ENCODE measurements around the gene ELMO3. TPM values are rescaled to one million over a fixed set of nuclear protein-coding genes. Genes with fewer than 3 reads are reported as not detected.
A peak's percentile ranks its signal among the peaks of the same experiment; 100 is the strongest.

ELMO3 gene
- total and polyA plus RNA-seq, 2 donors from 2014 or later = 24.2 to 33.1 TPM

DNA sequence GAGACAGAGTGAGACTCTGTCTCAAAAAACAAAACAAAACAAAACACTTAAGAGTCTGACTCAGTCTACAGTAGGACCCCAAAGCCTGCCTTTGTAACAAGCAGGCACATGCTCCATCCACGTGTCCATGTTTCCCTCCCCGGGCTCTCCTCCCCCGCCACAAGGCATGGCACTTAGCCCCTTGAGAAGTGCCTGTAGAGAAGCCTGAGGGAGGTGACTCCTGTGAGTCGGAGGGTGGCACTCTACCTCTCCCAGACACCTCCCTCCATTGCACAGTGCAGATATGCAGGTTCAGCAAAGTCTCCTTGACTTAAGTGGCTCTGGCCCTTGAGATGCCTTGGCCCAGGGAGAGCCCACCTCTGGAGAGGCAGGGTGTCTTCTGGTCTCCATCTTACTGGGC, 41.6 kb downstream of the ELMO3 start:
- Histone ChIP-seq H3K9ac (ENCODE audit: low read length in 3 of 3) (no peak overlapping the region), H3K4me1 (ENCODE audit: control insufficient read depth in 2 of 3, insufficient read depth in 2 of 3, low read depth in 1 of 3, low read length in 3 of 3) (peaks cover 0 to 24% (median 9%) of the 10 kb centered on the region in 3 donors), H3K9me3 (ENCODE audit: control insufficient read depth in 2 of 3, insufficient read depth in 1 of 3, low read length in 3 of 3) (no peaks in the 10 kb centered on the region), H3K36me3 (ENCODE audit: control insufficient read depth in 2 of 3, insufficient read depth in 3 of 3, low read length in 3 of 3) (peaks cover 0 to 29% (median 17%) of the 10 kb centered on the region in 3 donors), H3K4me3 (ENCODE audit: low read length in 3 of 3) (no peak overlapping the region), H3K27ac (ENCODE audit: low read depth in 2 of 2, low read length in 2 of 2) (peak overlapping the region in 1 of 2 donors; percentile 20), H3K27me3 (ENCODE audit: control insufficient read depth, insufficient read depth, low read length) (no peaks in the 10 kb centered on the region)
- intact Hi-C loops (cut with DNase I) = no loop called here
- FAIRE-seq (no peak), DNase-seq (peak in 1 of 5 donors; percentile 39)
- TF ChIP-seq, protein P1, sequence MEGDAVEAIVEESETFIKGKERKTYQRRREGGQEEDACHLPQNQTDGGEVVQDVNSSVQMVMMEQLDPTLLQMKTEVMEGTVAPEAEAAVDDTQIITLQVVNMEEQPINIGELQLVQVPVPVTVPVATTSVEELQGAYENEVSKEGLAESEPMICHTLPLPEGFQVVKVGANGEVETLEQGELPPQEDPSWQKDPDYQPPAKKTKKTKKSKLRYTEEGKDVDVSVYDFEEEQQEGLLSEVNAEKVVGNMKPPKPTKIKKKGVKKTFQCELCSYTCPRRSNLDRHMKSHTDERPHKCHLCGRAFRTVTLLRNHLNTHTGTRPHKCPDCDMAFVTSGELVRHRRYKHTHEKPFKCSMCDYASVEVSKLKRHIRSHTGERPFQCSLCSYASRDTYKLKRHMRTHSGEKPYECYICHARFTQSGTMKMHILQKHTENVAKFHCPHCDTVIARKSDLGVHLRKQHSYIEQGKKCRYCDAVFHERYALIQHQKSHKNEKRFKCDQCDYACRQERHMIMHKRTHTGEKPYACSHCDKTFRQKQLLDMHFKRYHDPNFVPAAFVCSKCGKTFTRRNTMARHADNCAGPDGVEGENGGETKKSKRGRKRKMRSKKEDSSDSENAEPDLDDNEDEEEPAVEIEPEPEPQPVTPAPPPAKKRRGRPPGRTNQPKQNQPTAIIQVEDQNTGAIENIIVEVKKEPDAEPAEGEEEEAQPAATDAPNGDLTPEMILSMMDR (IDR thresholded peaks at IDR 0.05; ENCODE audit: borderline replicate concordance, extremely low read depth, insufficient read depth) = no peak

DNA sequence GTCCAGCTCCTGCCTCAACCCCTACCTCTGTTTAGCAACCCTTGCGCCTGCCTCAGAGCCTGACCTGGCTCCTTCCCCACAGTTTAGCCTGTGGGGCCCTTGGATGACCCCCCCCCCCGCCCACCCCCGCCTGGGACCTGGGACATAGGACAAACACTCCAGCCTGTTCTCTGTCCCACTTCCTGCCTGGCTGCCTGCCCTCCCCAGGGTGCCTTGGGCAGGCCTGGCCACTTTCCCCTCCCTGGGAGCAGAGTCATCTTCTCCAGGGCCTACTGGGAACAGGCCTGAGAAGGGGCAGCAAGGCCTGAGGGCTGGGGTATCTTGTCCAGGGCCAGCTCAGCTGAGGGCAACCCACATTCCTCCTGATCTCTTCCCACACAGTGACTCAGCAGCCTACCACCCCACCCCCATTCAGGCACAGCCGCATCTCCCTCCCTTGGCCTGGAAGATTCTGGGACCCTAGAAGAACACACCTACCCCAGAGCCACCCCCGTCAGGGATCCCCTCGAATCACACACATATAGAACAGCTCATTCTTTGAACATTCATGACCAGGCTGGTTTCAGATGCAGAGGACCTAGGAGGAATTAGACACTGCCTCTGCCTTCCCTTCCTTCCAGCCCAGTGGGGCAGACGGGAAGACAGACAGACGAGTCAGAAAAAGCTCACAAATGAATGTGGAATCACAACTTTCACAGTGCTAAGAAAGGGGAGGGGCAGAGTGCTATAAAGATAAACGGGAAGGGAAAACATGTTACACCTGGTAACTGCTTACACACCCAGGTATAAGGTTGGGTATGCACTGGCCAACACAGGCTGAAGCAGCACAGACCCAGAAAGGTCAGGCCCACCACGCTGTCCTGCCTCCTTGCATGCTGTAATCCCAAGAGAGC, 42.3 kb downstream of the ELMO3 start:
- no peaks in the 10 kb centered on the region for H3K27me3 ChIP-seq (ENCODE audit: control insufficient read depth, insufficient read depth, low read length)
- no peak overlapping the region for H3K9ac ChIP-seq (ENCODE audit: low read length in 3 of 3)
- H3K27ac ChIP-seq (ENCODE audit: low read depth in 2 of 2, low read length in 2 of 2) = peak overlapping the region; percentile 43 to 78
- intact Hi-C loops (cut with DNase I) = no loop called here
- TF ChIP-seq, protein P1 (IDR thresholded peaks at IDR 0.05; ENCODE audit: borderline replicate concordance, extremely low read depth, insufficient read depth) = no peak
- H3K4me1 ChIP-seq (ENCODE audit: control insufficient read depth in 2 of 3, insufficient read depth in 2 of 3, low read depth in 1 of 3, low read length in 3 of 3) = peaks cover 0 to 27% (median 9%) of the 10 kb centered on the region in 3 donors
- H3K36me3 ChIP-seq (ENCODE audit: control insufficient read depth in 2 of 3, insufficient read depth in 3 of 3, low read length in 3 of 3) = peaks cover 0 to 21% (median 12%) of the 10 kb centered on the region in 3 donors
- peak in 1 of 5 donors; percentile 92 for DNase-seq
- peak overlapping the region in 1 of 3 donors; percentile 12 for H3K4me3 ChIP-seq (ENCODE audit: low read length in 3 of 3)
- FAIRE-seq = no peak
- H3K9me3 ChIP-seq (ENCODE audit: control insufficient read depth in 2 of 3, insufficient read depth in 1 of 3, low read length in 3 of 3) = no peaks in the 10 kb centered on the region

DNA sequence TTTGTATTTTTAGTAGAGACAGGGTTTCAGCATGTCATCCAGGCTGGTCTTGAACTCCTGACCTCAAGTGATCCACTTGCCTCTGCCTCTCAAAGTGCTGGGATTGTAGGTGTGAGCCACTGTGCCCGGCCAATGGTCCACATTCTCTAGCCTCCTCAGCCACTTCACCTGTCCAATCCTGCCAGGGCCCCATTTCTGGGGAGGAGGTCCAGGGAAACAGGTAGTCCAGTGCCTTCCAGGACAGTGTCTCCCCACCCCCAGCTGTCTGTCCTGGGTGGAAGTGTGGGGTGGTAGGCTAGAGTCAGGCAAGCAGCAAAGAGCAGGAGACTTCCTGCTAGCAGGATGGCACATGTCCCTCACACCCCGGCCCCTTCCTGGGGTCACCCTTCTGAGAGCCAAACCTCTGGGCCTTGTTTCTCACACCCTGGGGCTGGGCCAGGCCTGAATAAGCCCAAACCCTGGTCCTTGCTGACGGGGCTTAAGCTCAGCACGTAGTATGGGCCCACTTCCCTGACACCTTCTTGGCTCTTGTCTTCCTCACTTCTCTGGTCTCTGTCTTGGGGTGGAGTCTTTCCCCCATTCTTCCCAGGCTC, 43.3 kb downstream of the ELMO3 start:
- no peaks in the 10 kb centered on the region for H3K9me3 ChIP-seq (ENCODE audit: control insufficient read depth in 2 of 3, insufficient read depth in 1 of 3, low read length in 3 of 3)
- H3K36me3 ChIP-seq (ENCODE audit: control insufficient read depth in 2 of 3, insufficient read depth in 3 of 3, low read length in 3 of 3) = peaks cover 0 to 16% (median 9%) of the 10 kb centered on the region in 3 donors
- H3K27ac ChIP-seq (ENCODE audit: low read depth in 2 of 2, low read length in 2 of 2) = peak overlapping the region; percentile 16 to 67
- TF ChIP-seq, protein P1 (IDR thresholded peaks at IDR 0.05; ENCODE audit: borderline replicate concordance, extremely low read depth, insufficient read depth) = no peak
- DNase-seq (peak in 2 of 5 donors; percentile 24 to 49), FAIRE-seq (no peak)
- no peak overlapping the region for H3K9ac ChIP-seq (ENCODE audit: low read length in 3 of 3)
- peaks cover 0 to 27% (median 9%) of the 10 kb centered on the region in 3 donors for H3K4me1 ChIP-seq (ENCODE audit: control insufficient read depth in 2 of 3, insufficient read depth in 2 of 3, low read depth in 1 of 3, low read length in 3 of 3)
- no peaks in the 10 kb centered on the region for H3K27me3 ChIP-seq (ENCODE audit: control insufficient read depth, insufficient read depth, low read length)
- H3K4me3 ChIP-seq (ENCODE audit: low read length in 3 of 3) = no peak overlapping the region
- intact Hi-C loops (cut with DNase I) = no loop called here
